OCI-LY3 (cell line): ENCODE measurements around the gene HSD3B2.

Experiments
- EZH2phosphoT487 ChIP-seq: fragments of 200-600 bp; shearing (Covaris generic); IDR thresholded peaks from 2 replicates; pipeline ENCODE4 v1.6.1; 2018; ENCODE audit warnings: antibody characterized with exemption, mixed run types, low read depth
- TF ChIP-seq, protein P1 (sequence below): fragments of 200-600, 300-600 bp; sonication (generic); IDR thresholded peaks from 2 replicates; pipeline ENCODE4 v1.5.1; 2014; ENCODE audit warnings: antibody characterized with exemption, low read length, low read depth

DNA sequence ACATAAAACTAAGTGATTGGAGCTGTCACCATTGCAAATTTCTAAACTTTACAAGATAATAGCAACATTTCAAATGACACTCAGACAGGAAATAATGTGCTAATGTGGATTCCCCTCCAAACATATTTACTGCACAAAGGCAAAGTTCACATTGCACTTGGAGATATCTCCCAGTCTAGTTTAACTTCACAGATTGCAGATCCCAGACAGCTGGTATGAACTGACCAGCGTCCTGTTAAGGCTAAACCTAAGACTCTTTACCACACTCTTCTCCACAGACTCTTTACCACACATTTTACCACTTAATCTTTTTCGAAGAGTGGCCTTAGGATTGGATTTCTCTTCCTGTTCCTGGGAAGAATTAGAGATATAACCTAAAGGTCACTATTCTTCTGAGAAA lies 51.5 kb downstream of the HSD3B2 start:
- TF ChIP-seq, protein P1, sequence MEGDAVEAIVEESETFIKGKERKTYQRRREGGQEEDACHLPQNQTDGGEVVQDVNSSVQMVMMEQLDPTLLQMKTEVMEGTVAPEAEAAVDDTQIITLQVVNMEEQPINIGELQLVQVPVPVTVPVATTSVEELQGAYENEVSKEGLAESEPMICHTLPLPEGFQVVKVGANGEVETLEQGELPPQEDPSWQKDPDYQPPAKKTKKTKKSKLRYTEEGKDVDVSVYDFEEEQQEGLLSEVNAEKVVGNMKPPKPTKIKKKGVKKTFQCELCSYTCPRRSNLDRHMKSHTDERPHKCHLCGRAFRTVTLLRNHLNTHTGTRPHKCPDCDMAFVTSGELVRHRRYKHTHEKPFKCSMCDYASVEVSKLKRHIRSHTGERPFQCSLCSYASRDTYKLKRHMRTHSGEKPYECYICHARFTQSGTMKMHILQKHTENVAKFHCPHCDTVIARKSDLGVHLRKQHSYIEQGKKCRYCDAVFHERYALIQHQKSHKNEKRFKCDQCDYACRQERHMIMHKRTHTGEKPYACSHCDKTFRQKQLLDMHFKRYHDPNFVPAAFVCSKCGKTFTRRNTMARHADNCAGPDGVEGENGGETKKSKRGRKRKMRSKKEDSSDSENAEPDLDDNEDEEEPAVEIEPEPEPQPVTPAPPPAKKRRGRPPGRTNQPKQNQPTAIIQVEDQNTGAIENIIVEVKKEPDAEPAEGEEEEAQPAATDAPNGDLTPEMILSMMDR, result no peak
- TF ChIP-seq EZH2phosphoT487, result no peak
